GM20000 (cell line): ENCODE data around the gene APOA5.

ENCODE experiments used
- DNase-seq: peaks from one replicate; pipeline ENCODE4 v3.0.0; 2012; ENCODE audit warnings: low spot score
- CTCF ChIP-seq: IDR thresholded peaks from 2 replicates; pipeline ENCODE4 v1.5.1; 2012; ENCODE audit warnings: mild to moderate bottlenecking, control low read depth; ENCODE audit errors: extremely low read depth, missing control alignments

Gene APOA5

GRCh38 chr11:116792144-116792868 lies 627 bp upstream of the APOA5 start:
- no peak for DNase-seq
- TF ChIP-seq CTCF = no peak

GRCh38 chr11:116791002-116791812 lies 472 bp downstream of the APOA5 start:
- TF ChIP-seq CTCF = peak; percentile 75
- DNase-seq = peak; percentile 90

- DNase-seq = no peak
- TF ChIP-seq CTCF = no peak
Observed at GRCh38 chr11:116790167-116791001, 1.3 kb downstream of the APOA5 start.

- peak; percentile 26 for DNase-seq
- TF ChIP-seq CTCF = no peak
Observed at GRCh38 chr11:116788975-116789374, 2.7 kb downstream of the APOA5 start.

- peak; percentile 36 for DNase-seq
- no peak for TF ChIP-seq CTCF
Observed at GRCh38 chr11:116788534-116788933, 3.1 kb downstream of the APOA5 start.

GRCh38 chr11:116787786-116788486 lies 3.7 kb downstream of the APOA5 start, which contains the start of gene ZPR1:
ZPR1 (minus strand) TSS chr11:116788023; CDS start chr11:116787990, 33 bp downstream.
- peak; percentile 96 for DNase-seq
- TF ChIP-seq CTCF = no peak
